K562 (cell line): Measurements from ENCODE around the gene CDK5R1. TPM values are rescaled to one million over a fixed set of nuclear protein-coding genes. Genes with fewer than 3 reads are reported as not detected.
A peak's percentile ranks its signal among the peaks of the same experiment; 100 is the strongest.

Source experiments
- ATAC-seq: fragments of 200-7000 bp; cut with Tn5 transposase; 3 replicates; pipeline ENCODE4 v1.9.1; 2020; ENCODE audit warnings: moderate library complexity
- BruUV-seq: library from RNA; stranded (reverse); fragments of 400-500 nt; replicated peaks from 2 replicates; lab custom pipeline; 2021; lab: Mats Ljungman, UMichigan
- CTCF ChIA-PET: fragments of 300-600 bp; formaldehyde crosslinking; extraction: SDS; loops from one replicate; lab custom pipeline; 2021; ENCODE audit warnings: low intra/inter-chr PET ratio; lab: Yijun Ruan, JAX
- POLR2A ChIA-PET: fragments of 300-600, 350-650 bp; sonication (Branson Sonifier 250); formaldehyde crosslinking; extraction: SDS; loops from one replicate; lab custom pipeline; 2021; ENCODE audit warnings: antibody characterized with exemption, inconsistent platforms; lab: Yijun Ruan, JAX
- DNase-seq, 4 experiments: peaks; one replicate each; pipeline versions ENCODE4 v3.0.0 to v3.0.0-alpha.2; 2011 to 2018; ENCODE audit warnings: low spot score in 3 of 4, mixed read lengths in 3 of 4; ENCODE audit errors: extremely low read depth in 1 of 4
- FAIRE-seq: peaks from 2 replicates; lab custom pipeline; 2011; peaks lifted over from hg19 to GRCh38; lab: Jason Lieb, UNC
- H2AFZ ChIP-seq: 2 replicates; pipeline ENCODE4 v1.6.0; 2011; ENCODE audit warnings: low read depth, low read length, control low read depth, inconsistent platforms
- H3K27ac ChIP-seq: fragments of 200-600 bp; 3 replicates; pipeline ENCODE4 v1.8.0; 2011; ENCODE audit warnings: low read depth, mild to moderate bottlenecking, control low read depth, inconsistent platforms, low read length, moderate library complexity, mixed read lengths; ENCODE audit errors: extremely low read depth
- H3K27me3 ChIP-seq, 2 experiments: fragments of 300-600 bp in 1 of 2; 2 replicates in 1 of 2; 3 replicates in 1 of 2; pipeline versions ENCODE4 v1.6.0 to v1.8.0; 2011; ENCODE audit warnings: inconsistent platforms in 2 of 2, low read length in 2 of 2, mild to moderate bottlenecking in 1 of 2, mixed read lengths in 1 of 2, moderate library complexity in 1 of 2; ENCODE audit not compliant: control insufficient read depth in 2 of 2, insufficient read depth in 2 of 2
- H3K36me3 ChIP-seq: fragments of 300-600 bp; 3 replicates; pipeline ENCODE4 v1.8.0; 2011; ENCODE audit warnings: mild to moderate bottlenecking, low read length, inconsistent platforms; ENCODE audit not compliant: control insufficient read depth, insufficient read depth
- H3K4me1 ChIP-seq, 2 experiments: fragments of 200-600 bp in 1 of 2; replicated peaks in 1 of 2; 2 replicates in 1 of 2; 3 replicates in 1 of 2; pipeline versions ENCODE4 v1.5.1 to v1.8.0; 2011; ENCODE audit warnings: inconsistent platforms in 2 of 2, low read length in 2 of 2, mild to moderate bottlenecking in 1 of 2, mixed read lengths in 1 of 2, moderate library complexity in 1 of 2; ENCODE audit not compliant: control insufficient read depth in 2 of 2, insufficient read depth in 2 of 2
- H3K4me2 ChIP-seq: 2 replicates; pipeline ENCODE4 v1.6.1; 2011; ENCODE audit warnings: low read length, control low read depth, inconsistent platforms, mixed read lengths; ENCODE audit not compliant: insufficient read depth
- H3K4me3 ChIP-seq: fragments of 200-600 bp; sonication (generic), shearing (Covaris generic); 2 replicates; pipeline ENCODE4 v1.5.1; 2016; ENCODE audit warnings: control low read depth, inconsistent platforms
- H3K79me2 ChIP-seq: fragments of 200-600 bp; 3 replicates; pipeline ENCODE4 v1.8.0; 2011; ENCODE audit warnings: low read length, inconsistent platforms; ENCODE audit not compliant: control insufficient read depth, insufficient read depth
- H3K9ac ChIP-seq, 2 experiments: 2 replicates each; pipeline versions ENCODE4 v1.6.0 to v1.6.1; 2011; ENCODE audit warnings: low read depth in 2 of 2, low read length in 2 of 2, control low read depth in 1 of 2, inconsistent platforms in 1 of 2, mild to moderate bottlenecking in 1 of 2, mixed read lengths in 1 of 2; ENCODE audit not compliant: insufficient read depth in 1 of 2
- H3K9me1 ChIP-seq: one replicate; pipeline ENCODE4 v1.6.0; 2011; ENCODE audit warnings: inconsistent platforms, mild to moderate bottlenecking, low read length, moderate library complexity; ENCODE audit not compliant: control insufficient read depth, insufficient read depth
- H3K9me3 ChIP-seq: replicated peaks from 2 replicates; pipeline ENCODE4 v1.5.1; 2011; ENCODE audit warnings: low read depth, low read length, inconsistent platforms; ENCODE audit not compliant: control insufficient read depth, insufficient read depth
- H4K20me1 ChIP-seq: replicated peaks from 2 replicates; pipeline ENCODE4 v1.6.1; 2011; ENCODE audit warnings: low read length, inconsistent platforms, mixed read lengths; ENCODE audit not compliant: control insufficient read depth, insufficient read depth
- RAD21 ChIP-seq, 2 experiments: fragments of 250-450 bp in 1 of 2; fragments of 450-650 bp in 1 of 2; sonication (Bioruptor Pico) in 1 of 2; formaldehyde crosslinking in 1 of 2; IDR thresholded peaks in 1 of 2; conservative IDR thresholded peaks in 1 of 2; 2 replicates each; pipeline versions ENCODE4 v1.4.0 to v1.8.0; 2020 to 2022; ENCODE audit warnings: mild to moderate bottlenecking in 2 of 2, moderate library complexity in 1 of 2
- ZNF263 ChIP-seq: sonication (generic); formaldehyde crosslinking; IDR thresholded peaks from 2 replicates; pipeline ENCODE4 v1.8.0; 2022; ENCODE audit warnings: mild to moderate bottlenecking, missing genetic modification reagents, borderline replicate concordance
- ZNF785 ChIP-seq: fragments of 250-450 bp; sonication (Bioruptor Pico); IDR thresholded peaks from 2 replicates; pipeline ENCODE4 v1.4.0; 2020; ENCODE audit warnings: mild to moderate bottlenecking
- WGBS: fragments of 100-300 bp; shearing (Covaris generic); methylation state at CpG from one replicate; pipeline ENCODE4 v1.1.6; 2016; ENCODE audit warnings: low coverage, mixed read lengths; ENCODE audit not compliant: insufficient coverage; ENCODE audit errors: missing lambda C conversion rate; 5-methylcytosine and 5-hydroxymethylcytosine counted together
- in situ Hi-C: fragments of 300-500 bp; cut with MboI; formaldehyde crosslinking; loops from 4 replicates; pipeline ENCODE4 v1.15.0; 2018; ENCODE audit warnings: inconsistent platforms, mixed read lengths
- intact Hi-C: fragments of 100-400 bp; cut with micrococcal nuclease; formaldehyde crosslinking; loops from 2 replicates; pipeline ENCODE4 v1.14.2; 2022
- polyA plus RNA-seq, 8 experiments: library from polyadenylated mRNA; depleted of rRNA in 4 of 8; stranded (reverse) in 5 of 8; unstranded in 3 of 8; fragments of >200 nt; fragmentation: Nextera tagmentation in 2 of 8; fragmentation: Illumina TruSeq in 1 of 8; extraction: Ambion mirVana in 2 of 8; extraction: Trizol in 1 of 8; gene quantifications; 2 replicates each; pipeline versions ENCODE4 v1.2.1 to v1.2.3, GENCODE V29; 2011 to 2014; ENCODE audit warnings: inconsistent platforms in 1 of 8, missing spikeins in 1 of 8
- total RNA-seq, 7 experiments: library from RNA; depleted of rRNA in 6 of 7; stranded (reverse); fragments of >200 nt in 6 of 7; fragmentation: Illumina TruSeq in 2 of 7; extraction: Trizol in 2 of 7; gene quantifications; 2 replicates each; pipeline versions ENCODE4 v1.2.1 to v1.2.3, GENCODE V29; 2011 to 2021; ENCODE audit warnings: low replicate concordance in 1 of 7
- TF ChIP-seq, protein P1 (sequence below), 3 experiments: IDR thresholded peaks in 2 of 3; conservative IDR thresholded peaks in 1 of 3; 2 replicates each; pipeline ENCODE4 v1.5.1; 2011 to 2012; ENCODE audit warnings: low read length in 3 of 3, mild to moderate bottlenecking in 3 of 3, control low read depth in 2 of 3, improper control_type of control experiment in 1 of 3, inconsistent platforms in 1 of 3, low read depth in 1 of 3, mixed read lengths in 1 of 3, moderate library complexity in 1 of 3; ENCODE audit not compliant: insufficient read depth in 2 of 3

The CDK5R1 gene
- total and polyA plus RNA-seq, 9 of the 15 experiments (the other 6 are each of a cell fraction or from before 2014, with no cell fraction given) = 0.10 to 4.8 (median 2.3) TPM

DNA sequence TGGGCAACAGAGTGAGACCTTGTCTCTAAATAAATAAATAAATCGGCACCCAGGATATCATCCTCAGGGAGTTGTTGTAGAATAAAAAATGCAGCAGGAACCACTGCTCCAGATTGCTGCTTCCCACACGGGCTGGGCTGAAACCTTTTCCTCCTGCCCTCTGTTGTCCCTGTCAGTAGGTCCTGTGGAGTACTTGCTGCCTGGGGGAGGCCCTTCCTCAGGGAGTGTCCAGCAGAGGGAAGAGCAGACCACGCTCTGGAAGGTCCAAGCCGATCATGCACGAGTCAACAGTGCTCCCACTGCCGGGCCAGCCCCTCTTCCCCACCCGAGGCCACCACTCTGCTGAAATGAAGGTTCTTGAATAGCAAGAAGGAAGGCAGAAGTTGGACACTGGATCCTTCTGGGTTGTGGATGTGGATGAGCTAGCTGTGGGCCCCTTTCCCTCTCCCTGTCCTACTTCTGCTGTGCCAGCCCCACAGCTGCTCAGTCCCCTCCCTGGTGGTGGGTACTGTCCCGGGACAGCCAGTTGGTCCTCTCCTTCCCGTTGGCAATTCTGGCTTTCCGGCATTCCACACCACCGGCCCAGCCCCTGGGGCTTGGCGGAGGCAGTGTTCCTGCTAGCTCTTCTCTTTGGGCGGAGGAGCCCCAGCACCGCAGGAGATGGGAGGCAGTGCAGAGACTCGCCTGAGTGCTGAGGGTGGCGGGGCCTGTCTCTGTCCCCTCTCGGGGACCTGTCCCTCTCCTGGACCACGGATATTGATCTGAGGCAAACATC lies 10.8 kb downstream of the CDK5R1 start:
- CTCF ChIA-PET = interaction anchor here (0.9 kb wide), 1 partner anchor 258 kb away, joined by 3 read pairs; no protein-coding TSS in a partner anchor
- Histone ChIP-seq H4K20me1 (0 out of 2 replicates have a peak, but pooled peaks cover 4% of the 10 kb centered on the region), H3K9me1 (no peaks in the 10 kb centered on the region), H3K79me2 (no peaks in the 10 kb centered on the region), H3K4me2 (no peak overlapping the region), H3K4me3 (no peak overlapping the region), H3K4me1 (peaks cover 0 to 4% of the 10 kb centered on the region in 2 experiments; a peak in 1 of 5 replicates), H3K27ac (no peak overlapping the region), H2AFZ (no peak overlapping the region), H3K9me3 (no peaks in the 10 kb centered on the region), H3K27me3 (no peaks in the 10 kb centered on the region), H3K36me3 (no peaks in the 10 kb centered on the region; the same call in 2 of the 3 replicates), H3K9ac (peak overlapping the region in 1 of 2 experiments; percentile 65; a peak in 1 of 4 replicates)
- intact Hi-C loops = no loop called here
- no peak for FAIRE-seq
- ATAC-seq = peak; percentile 76
- WGBS = 43% methylated on average over 16 of the region's 18 CpGs
- peak; percentile 87 for TF ChIP-seq ZNF263 (CRISPR knock-in tag)
- TF ChIP-seq, protein P1, sequence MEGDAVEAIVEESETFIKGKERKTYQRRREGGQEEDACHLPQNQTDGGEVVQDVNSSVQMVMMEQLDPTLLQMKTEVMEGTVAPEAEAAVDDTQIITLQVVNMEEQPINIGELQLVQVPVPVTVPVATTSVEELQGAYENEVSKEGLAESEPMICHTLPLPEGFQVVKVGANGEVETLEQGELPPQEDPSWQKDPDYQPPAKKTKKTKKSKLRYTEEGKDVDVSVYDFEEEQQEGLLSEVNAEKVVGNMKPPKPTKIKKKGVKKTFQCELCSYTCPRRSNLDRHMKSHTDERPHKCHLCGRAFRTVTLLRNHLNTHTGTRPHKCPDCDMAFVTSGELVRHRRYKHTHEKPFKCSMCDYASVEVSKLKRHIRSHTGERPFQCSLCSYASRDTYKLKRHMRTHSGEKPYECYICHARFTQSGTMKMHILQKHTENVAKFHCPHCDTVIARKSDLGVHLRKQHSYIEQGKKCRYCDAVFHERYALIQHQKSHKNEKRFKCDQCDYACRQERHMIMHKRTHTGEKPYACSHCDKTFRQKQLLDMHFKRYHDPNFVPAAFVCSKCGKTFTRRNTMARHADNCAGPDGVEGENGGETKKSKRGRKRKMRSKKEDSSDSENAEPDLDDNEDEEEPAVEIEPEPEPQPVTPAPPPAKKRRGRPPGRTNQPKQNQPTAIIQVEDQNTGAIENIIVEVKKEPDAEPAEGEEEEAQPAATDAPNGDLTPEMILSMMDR (IDR thresholded peaks at IDR 0.05 in 2 of 3, conservative IDR thresholded peaks at IDR 0.05 in 1 of 3; ENCODE audit: insufficient read depth in 2 of 3, low read depth in 1 of 3, low read length in 3 of 3) = peak; percentile 29 to 34 (median 31); a peak in 3 of 6 replicates
- no peak for TF ChIP-seq ZNF785
- peak in 1 of 2 experiments; percentile 41; a peak in 2 of 4 replicates for TF ChIP-seq RAD21 (CRISPR knock-in tag; conservative IDR thresholded peaks at IDR 0.05 in 1 of 2, IDR thresholded peaks at IDR 0.05 in 1 of 2)
- POLR2A ChIA-PET = interaction anchor here (1.4 kb wide), 1 partner anchor 9 kb away, joined by 7 read pairs; no protein-coding TSS in a partner anchor
- DNase-seq = no peak
- in situ Hi-C loops = no loop called here
- BruUV-seq = no TSS peak
